ENCODE measurements around the gene STAT5B. TPM values are rescaled to one million over a fixed set of nuclear protein-coding genes. Genes with fewer than 3 reads are reported as not detected.

STAT5B gene
- total and polyA plus RNA-seq, 2 of the 13 experiments (the other 11 are each of a cell fraction or from before 2014, with no cell fraction given): 21.0 to 42.8 TPM

GRCh38 chr17:42312285-42313130 lies 36.3 kb upstream of the STAT5B start (continued):
- peak; percentile 48 for TF ChIP-seq PHF8 (CRISPR knock-in tag; IDR thresholded peaks at IDR 0.05)
- TF ChIP-seq KDM5A (IDR thresholded peaks at IDR 0.05; ENCODE audit: borderline replicate concordance, low read length): 0 out of 2 replicates have a peak, but pooled peaks have one; percentile 45
- no peak for TF ChIP-seq GLI4 (CRISPR knock-in tag; IDR thresholded peaks at IDR 0.05; ENCODE audit: borderline replicate concordance)
- no peak for TF ChIP-seq KDM6A (CRISPR knock-in tag; IDR thresholded peaks at IDR 0.05; ENCODE audit: low read depth)
- no peak; the same call in 1 of the 2 replicates for TF ChIP-seq ZNF318 (CRISPR knock-in tag; IDR thresholded peaks at IDR 0.05)
- no peak for TF ChIP-seq ARID3A (IDR thresholded peaks at IDR 0.05; ENCODE audit: low read depth, low read length)
- TF ChIP-seq ZNF337 (CRISPR knock-in tag; IDR thresholded peaks at IDR 0.05; ENCODE audit: borderline replicate concordance, low read depth): 0 out of 2 replicates have a peak, but pooled peaks have one; percentile 16
- no peak for TF ChIP-seq ZBTB49 (CRISPR knock-in tag; IDR thresholded peaks at IDR 0.05; ENCODE audit: borderline replicate concordance)
- no peak for TF ChIP-seq ZNF724P (CRISPR knock-in tag; IDR thresholded peaks at IDR 0.05; ENCODE audit: borderline replicate concordance)
- no peak for TF ChIP-seq CREB3 (CRISPR knock-in tag; IDR thresholded peaks at IDR 0.05)
- peak; percentile 74; the same call in 1 of the 2 replicates for TF ChIP-seq TGIF2 (CRISPR knock-in tag; IDR thresholded peaks at IDR 0.05)
- TF ChIP-seq BATF2 (CRISPR knock-in tag; IDR thresholded peaks at IDR 0.05): no peak
- TF ChIP-seq ZBTB7B (CRISPR knock-in tag; IDR thresholded peaks at IDR 0.05): peak; percentile 96
